IMR-90 (cell line): ENCODE results near the gene CXCR6. TPM values are rescaled to one million over a fixed set of nuclear protein-coding genes. Genes with fewer than 3 reads are reported as not detected.

Experiments used
- ATAC-seq: fragments of 200-7000 bp; cut with Tn5 transposase; 2 replicates; pipeline ENCODE4 v1.9.1; 2020; ENCODE audit warnings: low read depth, mild to moderate bottlenecking, moderate library complexity
- BruUV-seq: library from RNA; stranded (reverse); fragments of 400-500 nt; replicated peaks from 2 replicates; lab custom pipeline; 2021; lab: Mats Ljungman, UMichigan
- CTCF ChIA-PET: fragments of 300-600 bp; formaldehyde crosslinking; extraction: SDS; loops from one replicate; lab custom pipeline; 2021; ENCODE audit warnings: antibody characterized with exemption; lab: Yijun Ruan, JAX
- POLR2A ChIA-PET: fragments of 300-600 bp; sonication (Branson Sonifier 250); formaldehyde crosslinking; loops from one replicate; lab custom pipeline; 2022; ENCODE audit warnings: antibody characterized with exemption; ENCODE audit not compliant: unreplicated experiment; lab: Charles Lee
- DNase-seq: peaks from one replicate; pipeline ENCODE4 v3.0.0; 2013
- H2AFZ ChIP-seq: replicated peaks from 2 replicates; pipeline ENCODE3; 2013; ENCODE audit warnings: low read length, mild to moderate bottlenecking; ENCODE audit not compliant: poor library complexity
- H2AK5ac ChIP-seq: 2 replicates; pipeline ENCODE4 v1.6.1; 2013; ENCODE audit warnings: low read depth, low read length, inconsistent platforms
- H2AK9ac ChIP-seq: replicated peaks from 2 replicates; pipeline ENCODE3; 2013; ENCODE audit warnings: mild to moderate bottlenecking, low read depth, low read length, moderate library complexity; ENCODE audit not compliant: poor library complexity
- H2BK120ac ChIP-seq: 2 replicates; pipeline ENCODE4 v1.6.1; 2013; ENCODE audit warnings: low read depth, low read length, inconsistent platforms
- H2BK15ac ChIP-seq: 3 replicates; pipeline ENCODE4 v1.6.1; 2013; ENCODE audit warnings: low read depth, low read length, inconsistent platforms
- H2BK20ac ChIP-seq: 2 replicates; pipeline ENCODE4 v1.6.1; 2013; ENCODE audit warnings: low read depth, mild to moderate bottlenecking, inconsistent platforms, low read length, moderate library complexity
- H2BK5ac ChIP-seq: 2 replicates; pipeline ENCODE4 v1.6.1; 2013; ENCODE audit warnings: mild to moderate bottlenecking, low read depth, low read length, inconsistent platforms; ENCODE audit not compliant: poor library complexity, severe bottlenecking
- H3K14ac ChIP-seq: replicated peaks from 2 replicates; pipeline ENCODE4 v1.6.1; 2013; ENCODE audit warnings: low read depth, low read length, inconsistent platforms
- H3K18ac ChIP-seq: 2 replicates; pipeline ENCODE4 v1.6.1; 2013; ENCODE audit warnings: low read depth, low read length, control low read depth
- H3K23ac ChIP-seq: 2 replicates; pipeline ENCODE4 v1.6.1; 2013; ENCODE audit warnings: low read depth, low read length, inconsistent platforms
- H3K27ac ChIP-seq: 2 replicates; pipeline ENCODE4 v1.5.1; 2013; ENCODE audit warnings: mild to moderate bottlenecking, control low read depth, low read length; ENCODE audit not compliant: insufficient read depth
- H3K27me3 ChIP-seq: 2 replicates; pipeline ENCODE4 v1.6.1; 2013; ENCODE audit warnings: low read length; ENCODE audit not compliant: control insufficient read depth, insufficient read depth
- H3K36me3 ChIP-seq: 2 replicates; pipeline ENCODE4 v1.6.1; 2013; ENCODE audit warnings: low read length, mixed read lengths; ENCODE audit not compliant: control insufficient read depth, insufficient read depth
- H3K4ac ChIP-seq: 2 replicates; pipeline ENCODE4 v1.6.1; 2013; ENCODE audit warnings: low read depth, low read length, inconsistent platforms
- H3K4me1 ChIP-seq: 2 replicates; pipeline ENCODE4 v1.6.1; 2013; ENCODE audit warnings: low read length, mixed read lengths; ENCODE audit not compliant: control insufficient read depth, insufficient read depth
- H3K4me2 ChIP-seq: 2 replicates; pipeline ENCODE4 v1.6.1; 2013; ENCODE audit warnings: low read depth, mild to moderate bottlenecking, control low read depth, low read length, moderate library complexity
- H3K4me3 ChIP-seq: 2 replicates; pipeline ENCODE4 v1.5.1; 2013; ENCODE audit warnings: low read depth, mild to moderate bottlenecking, control low read depth, low read length, moderate library complexity; ENCODE audit not compliant: insufficient read depth
- H3K56ac ChIP-seq: 2 replicates; pipeline ENCODE4 v1.6.1; 2013; ENCODE audit warnings: low read length, inconsistent platforms; ENCODE audit not compliant: insufficient read depth; ENCODE audit errors: extremely low read depth
- H3K79me1 ChIP-seq, 2 experiments: 2 replicates each; pipeline ENCODE4 v1.6.1; 2013; ENCODE audit warnings: low read length in 2 of 2, inconsistent platforms in 1 of 2, low read depth in 1 of 2
- H3K9ac ChIP-seq: 2 replicates; pipeline ENCODE4 v1.6.1; 2013; ENCODE audit warnings: low read depth, low read length, control low read depth
- H3K9me1 ChIP-seq: 2 replicates; pipeline ENCODE4 v1.6.1; 2013; ENCODE audit warnings: low read length, inconsistent platforms; ENCODE audit not compliant: insufficient read depth
- H3K9me3 ChIP-seq: 2 replicates; pipeline ENCODE4 v1.6.1; 2013; ENCODE audit warnings: low read length; ENCODE audit not compliant: control insufficient read depth, insufficient read depth
- H4K20me1 ChIP-seq: 2 replicates; pipeline ENCODE4 v1.6.1; 2013; ENCODE audit warnings: low read length, inconsistent platforms; ENCODE audit not compliant: insufficient read depth
- H4K5ac ChIP-seq: 2 replicates; pipeline ENCODE4 v1.6.1; 2013; ENCODE audit warnings: mild to moderate bottlenecking, low read depth, low read length, control low read depth
- H4K8ac ChIP-seq, 2 experiments: 2 replicates each; pipeline ENCODE4 v1.6.1; 2013; ENCODE audit warnings: low read depth in 2 of 2, low read length in 2 of 2, control low read depth in 1 of 2, inconsistent platforms in 1 of 2
- H4K91ac ChIP-seq: 2 replicates; pipeline ENCODE4 v1.6.1; 2013; ENCODE audit warnings: low read depth, low read length, inconsistent platforms; ENCODE audit not compliant: insufficient read depth
- FOS ChIP-seq: fragments of 150-350 bp; IDR thresholded peaks from 2 replicates; pipeline ENCODE4 v1.6.1; 2016; ENCODE audit warnings: low read depth, low read length
- NFE2L2 ChIP-seq: fragments of 150-350 bp; IDR thresholded peaks from 2 replicates; pipeline ENCODE4 v1.6.1; 2016; ENCODE audit warnings: low read depth, mild to moderate bottlenecking, low read length
- RAD21 ChIP-seq: IDR thresholded peaks from 2 replicates; pipeline ENCODE4 v1.6.1; 2012; ENCODE audit warnings: low read length, improper control_type of control experiment
- RFX5 ChIP-seq: IDR thresholded peaks from 2 replicates; pipeline ENCODE4 v1.8.0; 2012; ENCODE audit warnings: low read depth, mild to moderate bottlenecking, low read length, moderate library complexity
- WGBS, 2 experiments: methylation state at CpG; one replicate each; pipeline versions ENCODE4 v1.1.5 to v1.1.7; 2013; ENCODE audit warnings: missing lambda C conversion rate in 2 of 2; ENCODE audit not compliant: insufficient read length in 1 of 2; ENCODE audit errors: extremely low coverage in 2 of 2; 5-methylcytosine and 5-hydroxymethylcytosine counted together
- dilution Hi-C: fragments of 300-500 bp; cut with HindIII; formaldehyde crosslinking; loops from one replicate; pipeline ENCODE4 v1.14.3; 2018; ENCODE audit warnings: low sequenced_read_pairs; ENCODE audit not compliant: unreplicated experiment
- in situ Hi-C: fragments of 300-500 bp; cut with MboI; formaldehyde crosslinking; loops from 3 replicates; pipeline ENCODE4 v1.14.3; 2019; ENCODE audit warnings: low sequenced_read_pairs, inconsistent platforms, mixed read lengths
- intact Hi-C: fragments of 100-400 bp; cut with micrococcal nuclease; formaldehyde crosslinking; loops from 2 replicates; pipeline ENCODE4 v1.10.0; 2022
- polyA plus RNA-seq, 3 experiments: library from polyadenylated mRNA; depleted of rRNA; stranded (reverse); fragments of >200 nt; gene quantifications; 2 replicates each; pipeline ENCODE4 v1.2.3, GENCODE V29; 2012; ENCODE audit warnings: low replicate concordance in 1 of 3
- total RNA-seq: library from RNA; depleted of rRNA; stranded (reverse); fragments of >200 nt; gene quantifications from 2 replicates; pipeline ENCODE4 v1.2.3, GENCODE V29; 2012

CXCR6 gene
- total and polyA plus RNA-seq, 2 of the 4 experiments (the other 2 are of a cell fraction): not detected

- no peak overlapping the region for H2AK9ac ChIP-seq
- no peaks in the 10 kb centered on the region for H3K27me3 ChIP-seq
- no TSS peak for BruUV-seq
- no peak overlapping the region for H3K56ac ChIP-seq
- no peak for DNase-seq
- H3K9ac ChIP-seq: no peak overlapping the region
- intact Hi-C loops: no loop called here
- ChIA-PET CTCF (no interaction called here), POLR2A (no interaction called here)
- H3K27ac ChIP-seq: no peak overlapping the region
- H3K79me1 ChIP-seq: 0 out of 4 replicates have a peak, but pooled peaks cover 0 to 3% of the 10 kb centered on the region in 2 experiments
- H2BK5ac ChIP-seq: no peak overlapping the region
- H3K4ac ChIP-seq: no peak overlapping the region
- H2BK120ac ChIP-seq: no peak overlapping the region
- no peak for ATAC-seq
- peaks cover 74% of the 10 kb centered on the region for H3K36me3 ChIP-seq
- no peaks in the 10 kb centered on the region for H3K9me3 ChIP-seq
- H3K4me1 ChIP-seq: peaks cover 4% of the 10 kb centered on the region
- H3K9me1 ChIP-seq: peaks cover 6% of the 10 kb centered on the region
- H2BK20ac ChIP-seq: no peak overlapping the region
- H3K4me2 ChIP-seq: no peak overlapping the region
- H3K14ac ChIP-seq: no peak overlapping the region
- peaks cover 7% of the 10 kb centered on the region; the same call in 1 of the 2 replicates for H4K20me1 ChIP-seq
- no peak overlapping the region for H4K8ac ChIP-seq
- no peak overlapping the region for H3K4me3 ChIP-seq
- no peak overlapping the region for H4K91ac ChIP-seq
- dilution Hi-C loops: no loop called here
- H4K5ac ChIP-seq: no peak overlapping the region
- no peak overlapping the region for H2AFZ ChIP-seq
- no peak overlapping the region for H3K18ac ChIP-seq
- WGBS, 2 experiments: 100% methylated on average over 5 of the region's 8 CpGs; no CpG with 5 or more reads in 1 of the 2 experiments
- H2AK5ac ChIP-seq: no peak overlapping the region
- H3K23ac ChIP-seq: no peak overlapping the region
- TF ChIP-seq RFX5 (no peak), NFE2L2 (no peak), RAD21 (no peak), FOS (no peak)
- in situ Hi-C loops: no loop called here
- no peak overlapping the region for H2BK15ac ChIP-seq
Measured at GRCh38 chr3:45964139-45964538, 20.9 kb downstream of the CXCR6 start.
